Raji (cell line): Measurements from ENCODE around the gene GMPR.

ENCODE experiments used
- POLR2A ChIP-seq: IDR thresholded peaks from 2 replicates; pipeline ENCODE4 v1.6.1; 2011; ENCODE audit warnings: low read depth, low read length, control low read depth; ENCODE audit not compliant: insufficient read depth

Gene GMPR

DNA sequence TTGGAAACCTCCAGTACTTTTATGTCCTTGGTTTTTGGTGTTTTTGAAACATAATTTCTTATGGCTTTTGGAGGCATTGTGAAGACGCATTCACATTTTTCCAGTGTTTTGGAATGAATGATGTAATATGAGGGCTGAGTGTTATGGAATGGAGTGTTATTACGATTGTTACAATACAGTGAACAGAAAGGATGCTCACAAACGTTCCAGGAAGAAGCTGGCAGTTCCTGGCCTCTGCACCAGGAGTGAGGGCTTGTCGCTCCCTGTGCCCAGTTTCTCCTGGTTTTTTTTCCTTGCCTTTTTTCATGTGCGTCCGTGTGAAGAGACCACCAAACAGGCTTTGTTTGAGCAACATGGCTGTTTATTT, 20.3 kb downstream of the GMPR start:
- TF ChIP-seq POLR2A = no peak

DNA sequence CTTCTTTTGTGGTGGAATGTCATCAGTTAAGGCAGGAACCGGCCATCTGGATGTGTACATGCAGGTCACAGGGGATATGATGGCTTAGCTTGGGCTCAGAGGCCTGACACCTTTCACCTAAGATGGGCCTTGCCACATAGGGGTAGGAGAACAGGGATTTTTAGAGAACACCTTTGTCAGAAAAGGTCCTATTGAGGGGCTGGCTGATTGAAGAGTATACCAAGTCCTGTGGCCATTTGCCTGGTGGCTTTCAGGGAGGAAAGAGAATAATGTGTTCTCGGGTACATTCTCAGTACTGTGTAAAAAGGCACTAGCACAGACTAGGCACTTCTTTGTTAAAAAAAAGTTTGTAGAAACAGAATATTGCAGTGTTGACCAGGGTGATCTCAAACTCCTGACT, 26.4 kb downstream of the GMPR start:
- TF ChIP-seq POLR2A = no peak

DNA sequence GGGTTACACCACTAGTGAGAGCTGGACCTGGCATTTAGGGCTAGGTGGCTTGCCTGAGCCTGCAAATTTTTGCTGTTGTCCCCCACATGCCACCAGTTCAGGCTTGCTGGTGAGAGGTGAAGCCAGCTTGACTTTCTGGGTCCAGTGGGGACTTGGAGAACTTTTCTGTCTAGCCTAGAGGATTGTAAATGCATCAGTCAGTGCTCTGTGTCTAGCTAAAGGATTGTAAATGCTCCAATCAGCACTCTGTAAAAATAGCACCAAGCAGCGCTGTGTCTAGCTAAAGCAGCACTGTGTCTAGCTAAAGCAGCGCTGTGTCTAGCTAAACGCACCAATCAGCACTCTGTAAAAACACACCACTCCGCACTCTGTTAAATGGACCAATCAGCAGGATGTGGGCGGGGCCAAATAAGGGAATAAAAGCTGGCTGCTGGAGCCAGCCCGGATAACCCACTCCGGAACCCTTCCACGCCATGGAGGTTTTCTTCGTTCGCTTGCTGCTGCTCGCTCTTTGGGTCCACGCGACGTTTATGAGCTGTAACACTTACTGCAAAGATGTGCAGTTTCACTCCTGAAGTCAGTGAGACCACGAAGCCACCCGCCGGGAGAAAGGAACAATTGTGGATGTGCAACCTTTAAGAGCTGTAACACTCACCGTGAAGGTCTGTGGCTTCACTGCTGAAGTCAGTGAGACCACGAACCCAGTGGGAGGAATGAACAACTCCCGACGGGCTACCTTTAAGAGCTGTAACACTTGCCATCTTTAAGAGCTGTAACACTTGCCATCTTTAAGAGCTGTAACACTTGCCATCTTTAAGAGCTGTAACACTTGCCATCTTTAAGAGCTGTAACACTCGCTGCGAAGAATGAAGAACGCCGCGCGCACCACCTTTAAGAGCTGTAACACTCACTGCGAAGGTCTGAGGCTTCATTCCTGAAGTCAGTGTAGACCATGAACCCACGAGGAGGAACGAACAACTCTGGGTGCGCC, 27.3 kb downstream of the GMPR start:
- TF ChIP-seq POLR2A = no peak

- TF ChIP-seq POLR2A = no peak
Measured at GRCh38 chr6:16267428-16268263, 29.3 kb downstream of the GMPR start.

DNA sequence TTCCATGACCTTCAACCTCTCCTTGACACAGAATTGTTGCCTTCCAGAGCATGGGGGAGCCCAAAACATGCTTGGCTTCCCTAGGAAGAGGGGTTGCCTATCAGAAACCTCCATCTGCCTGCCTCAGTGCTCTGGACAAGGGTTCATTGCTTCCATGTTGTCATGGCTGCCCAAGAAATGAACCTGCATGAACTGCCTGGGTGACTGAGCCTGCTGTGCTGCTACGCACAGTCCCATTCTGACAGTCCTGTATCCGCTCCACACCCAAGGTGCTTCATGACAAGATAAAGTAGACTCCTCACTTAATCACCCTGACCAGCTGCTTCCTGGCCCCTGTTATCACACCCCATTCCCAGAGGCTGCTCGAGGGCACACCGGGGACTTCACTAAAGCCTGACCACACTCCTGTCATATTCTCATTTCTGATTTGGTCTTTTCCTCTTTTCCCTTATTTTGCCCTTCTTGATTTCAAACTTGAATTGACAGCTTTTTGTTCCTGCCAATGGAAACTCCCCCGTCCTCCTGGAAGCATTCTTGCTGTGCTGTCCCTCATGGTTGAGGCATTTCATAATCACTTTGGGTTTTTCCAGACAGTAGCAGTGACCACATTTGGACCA, 31.9 kb downstream of the GMPR start:
- no peak for TF ChIP-seq POLR2A

- TF ChIP-seq POLR2A = no peak
Measured at GRCh38 chr6:16271428-16271827, 33.0 kb downstream of the GMPR start.

- no peak for TF ChIP-seq POLR2A
Measured at GRCh38 chr6:16272201-16272600, 33.8 kb downstream of the GMPR start.

- TF ChIP-seq POLR2A = no peak
Measured at GRCh38 chr6:16273256-16273655, 34.9 kb downstream of the GMPR start.

DNA sequence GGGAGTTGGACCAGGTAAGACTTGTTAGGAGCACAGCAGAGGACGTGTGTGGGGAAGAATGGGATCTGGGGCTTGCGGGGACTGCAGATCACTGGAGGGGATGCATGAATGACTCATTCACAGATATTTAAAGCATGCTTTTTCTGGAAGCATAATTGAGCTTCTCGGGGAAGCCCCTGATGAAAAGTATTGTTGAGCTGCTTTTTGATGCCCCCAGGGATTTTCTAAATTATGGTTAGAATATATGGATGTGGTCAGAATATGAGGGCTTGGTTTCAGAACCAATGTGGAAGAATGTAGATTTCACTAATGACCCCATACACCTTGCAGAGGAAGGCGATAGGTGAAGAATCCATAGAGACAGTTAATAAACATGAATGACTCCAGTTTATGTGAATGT, 36.1 kb downstream of the GMPR start:
- TF ChIP-seq POLR2A = no peak

GRCh38 chr6:16274885-16275589, 36.6 kb downstream of the GMPR start:
- TF ChIP-seq POLR2A = no peak

DNA sequence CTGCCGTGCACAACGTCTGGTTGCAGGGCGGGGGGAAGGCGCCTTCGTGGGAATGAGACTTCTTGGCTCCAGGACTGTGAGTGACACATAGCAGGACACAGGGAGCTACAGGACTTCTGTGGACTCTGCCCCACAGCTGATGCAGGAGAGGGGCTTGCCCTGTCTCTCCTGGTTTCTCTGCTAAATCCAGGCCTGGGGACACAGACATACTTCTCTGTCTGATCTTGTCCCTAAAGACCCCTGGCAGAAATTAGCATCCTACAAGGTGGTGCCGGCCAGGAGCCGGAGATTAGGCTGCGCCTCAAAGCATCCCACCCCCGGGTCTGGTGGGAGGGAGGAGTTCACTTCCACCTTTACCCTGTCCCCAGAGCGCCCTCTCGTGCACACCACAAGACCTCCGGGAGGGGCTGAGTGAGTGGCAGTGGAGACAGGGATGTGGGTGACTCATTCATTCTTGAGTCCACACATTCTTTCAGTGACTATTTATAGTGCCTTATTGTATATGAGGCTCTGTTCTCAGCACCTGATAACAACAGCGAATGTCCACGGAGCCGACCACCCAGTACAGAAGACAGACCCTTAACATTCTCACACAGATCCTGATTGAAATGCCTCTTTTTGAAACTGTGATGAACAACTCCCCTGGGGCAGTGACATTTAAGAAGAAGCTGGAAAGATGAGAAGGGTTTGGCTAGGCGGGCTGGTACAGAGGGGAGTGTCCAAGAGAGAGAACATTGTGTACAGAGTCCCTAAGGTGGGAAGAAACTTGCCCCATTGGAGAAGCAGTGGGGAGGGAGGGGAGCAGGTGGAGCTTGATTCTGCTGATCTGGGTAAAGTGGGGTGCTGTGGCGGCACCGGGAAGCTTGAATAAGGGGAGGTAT, 39.0 kb downstream of the GMPR start:
- TF ChIP-seq POLR2A = no peak

DNA sequence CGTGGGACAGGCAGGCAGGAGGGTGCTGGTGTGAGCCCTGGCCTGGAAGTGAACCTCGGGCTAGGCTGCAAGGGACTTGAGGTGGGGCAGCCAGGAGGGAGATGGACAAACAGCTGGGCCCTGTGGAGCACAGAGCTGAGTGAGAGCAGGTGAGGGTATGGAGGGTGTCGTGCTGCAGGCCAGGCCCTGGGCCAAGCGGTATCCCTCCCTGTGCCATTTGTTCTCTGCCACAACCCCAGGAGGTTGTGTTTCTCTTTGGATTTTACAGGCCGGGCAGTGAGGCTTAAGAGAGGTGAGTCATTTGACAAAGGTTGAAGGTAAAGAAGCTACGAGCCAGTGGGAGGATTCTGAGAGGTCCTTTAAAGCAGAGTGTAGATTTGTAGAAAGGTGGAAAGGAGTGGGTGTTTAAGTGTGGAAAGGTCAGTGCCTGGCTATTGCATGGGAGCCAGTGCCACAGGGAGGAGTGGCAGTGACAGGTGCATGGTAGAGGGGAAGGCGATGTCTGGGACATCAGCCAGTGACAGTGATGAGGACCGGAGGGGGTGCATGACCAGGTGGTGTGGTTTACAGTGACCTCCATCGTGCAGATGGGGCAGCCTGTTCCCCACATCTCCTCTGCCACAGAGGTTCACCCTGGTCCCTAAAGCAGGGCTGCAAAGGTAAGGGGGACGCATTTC, 39.8 kb downstream of the GMPR start:
- no peak for TF ChIP-seq POLR2A

DNA sequence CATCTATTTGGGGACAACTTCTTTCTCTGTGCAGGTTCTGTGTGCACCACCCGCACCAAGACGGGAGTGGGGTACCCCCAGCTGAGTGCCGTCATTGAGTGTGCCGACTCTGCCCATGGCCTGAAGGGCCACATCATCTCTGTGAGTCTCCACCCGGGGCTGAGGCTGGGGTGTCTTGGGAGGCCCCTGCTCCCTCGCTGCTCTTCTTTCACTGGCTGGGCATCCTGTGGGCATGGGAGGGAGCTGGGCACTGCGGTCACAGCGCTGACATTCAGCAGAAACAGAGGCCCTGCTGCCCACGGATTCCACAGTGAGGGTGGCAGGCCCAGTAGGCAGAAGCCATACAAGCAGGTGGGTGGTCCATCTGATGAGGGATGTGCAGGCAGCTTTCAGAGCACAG, 40.4 kb downstream of the GMPR start:
- TF ChIP-seq POLR2A = no peak
